ENCODE results near the gene SMAD6. TPM values are rescaled to one million over a fixed set of nuclear protein-coding genes. Genes with fewer than 3 reads are reported as not detected.

The SMAD6 gene
- total RNA-seq, 1 experiment from 2014 or later, result 58.6 TPM

DNA sequence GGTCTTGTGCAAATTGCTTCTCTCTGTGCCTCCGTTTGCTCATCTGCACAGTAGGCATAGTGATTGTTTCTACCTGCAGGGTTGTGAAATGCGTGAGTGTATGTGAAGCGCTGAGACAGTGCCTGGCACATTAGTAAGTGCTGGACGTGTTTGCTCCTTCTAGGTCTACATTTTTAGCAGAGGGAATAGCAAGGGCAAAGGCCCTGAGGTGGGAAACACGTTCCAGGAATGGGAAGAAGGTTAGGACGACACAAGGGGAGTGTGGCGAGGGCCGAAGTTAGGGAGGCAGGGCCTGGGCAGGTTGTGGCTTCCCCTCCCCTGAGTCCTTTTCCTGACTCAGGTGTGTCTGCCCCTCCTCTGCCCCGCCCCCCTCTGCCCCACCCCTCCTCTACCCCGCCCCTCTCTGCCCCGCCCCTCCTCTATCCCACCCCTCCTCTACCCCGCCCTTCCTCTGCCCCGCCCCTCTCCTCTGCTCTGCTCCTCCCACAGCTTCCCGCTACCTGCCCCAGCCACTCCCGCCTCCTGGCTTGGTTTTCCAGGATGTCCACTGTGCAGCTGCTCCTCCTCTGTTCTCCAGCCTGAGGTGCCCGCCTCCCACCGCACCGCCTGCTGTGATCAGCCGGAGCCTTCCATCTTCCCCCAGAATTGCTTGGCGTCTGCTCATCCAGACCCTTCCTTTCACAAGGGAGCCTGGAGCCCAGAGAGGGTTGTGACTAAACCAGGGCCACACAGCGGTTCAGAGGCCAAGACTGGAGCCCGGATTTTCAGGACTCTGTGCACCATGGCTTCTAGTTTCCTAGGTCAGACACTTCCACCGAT lies 31.1 kb upstream of the SMAD6 start:
- H3K9me3 Mint-ChIP-seq (ENCODE audit: low read depth, unreplicated experiment), result no peaks in the 10 kb centered on the region
- BruUV-seq (replicated peaks), result no TSS peak
- TF ChIP-seq, protein P1, sequence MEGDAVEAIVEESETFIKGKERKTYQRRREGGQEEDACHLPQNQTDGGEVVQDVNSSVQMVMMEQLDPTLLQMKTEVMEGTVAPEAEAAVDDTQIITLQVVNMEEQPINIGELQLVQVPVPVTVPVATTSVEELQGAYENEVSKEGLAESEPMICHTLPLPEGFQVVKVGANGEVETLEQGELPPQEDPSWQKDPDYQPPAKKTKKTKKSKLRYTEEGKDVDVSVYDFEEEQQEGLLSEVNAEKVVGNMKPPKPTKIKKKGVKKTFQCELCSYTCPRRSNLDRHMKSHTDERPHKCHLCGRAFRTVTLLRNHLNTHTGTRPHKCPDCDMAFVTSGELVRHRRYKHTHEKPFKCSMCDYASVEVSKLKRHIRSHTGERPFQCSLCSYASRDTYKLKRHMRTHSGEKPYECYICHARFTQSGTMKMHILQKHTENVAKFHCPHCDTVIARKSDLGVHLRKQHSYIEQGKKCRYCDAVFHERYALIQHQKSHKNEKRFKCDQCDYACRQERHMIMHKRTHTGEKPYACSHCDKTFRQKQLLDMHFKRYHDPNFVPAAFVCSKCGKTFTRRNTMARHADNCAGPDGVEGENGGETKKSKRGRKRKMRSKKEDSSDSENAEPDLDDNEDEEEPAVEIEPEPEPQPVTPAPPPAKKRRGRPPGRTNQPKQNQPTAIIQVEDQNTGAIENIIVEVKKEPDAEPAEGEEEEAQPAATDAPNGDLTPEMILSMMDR (IDR thresholded peaks at IDR 0.05; ENCODE audit: unreplicated experiment), result no peak
- no peaks in the 10 kb centered on the region for H3K4me1 Mint-ChIP-seq (ENCODE audit: low read depth, unreplicated experiment)
- H3K27me3 Mint-ChIP-seq (ENCODE audit: unreplicated experiment), result no peaks in the 10 kb centered on the region
- H3K27ac Mint-ChIP-seq (ENCODE audit: unreplicated experiment), result no peak overlapping the region
- peak; percentile 63 for DNase-seq
- H3K4me3 Mint-ChIP-seq (ENCODE audit: low read depth, unreplicated experiment), result no peak overlapping the region
- CTCF ChIA-PET, result no interaction called here
- intact Hi-C loops (cut with micrococcal nuclease; ENCODE audit: unreplicated experiment), result no loop called here
- no peaks in the 10 kb centered on the region for H3K36me3 Mint-ChIP-seq (ENCODE audit: insufficient read depth, unreplicated experiment)

DNA sequence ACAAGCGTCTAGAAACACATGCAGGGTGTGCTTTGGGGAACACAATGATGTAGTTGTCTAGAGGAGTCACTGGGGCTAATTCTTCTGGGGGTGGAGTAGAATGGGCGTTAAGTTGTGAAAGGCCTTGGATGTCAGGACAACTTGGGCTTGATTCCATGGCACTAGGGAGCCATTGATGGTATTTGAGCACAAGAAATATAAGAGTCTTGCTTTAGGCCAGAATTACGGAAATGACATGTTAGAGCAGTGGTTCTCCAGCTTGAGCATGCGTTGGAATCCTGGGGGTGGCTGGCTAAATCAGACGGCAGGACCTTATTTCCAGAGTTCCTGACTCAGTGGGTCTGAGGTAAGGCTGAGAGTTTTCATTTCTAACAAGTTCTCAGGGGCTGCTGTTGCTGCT lies 29.2 kb upstream of the SMAD6 start:
- Mint-ChIP-seq H3K4me1 (ENCODE audit: low read depth, unreplicated experiment) (no peaks in the 10 kb centered on the region), H3K27ac (ENCODE audit: unreplicated experiment) (no peak overlapping the region), H3K4me3 (ENCODE audit: low read depth, unreplicated experiment) (no peak overlapping the region), H3K9me3 (ENCODE audit: low read depth, unreplicated experiment) (no peaks in the 10 kb centered on the region), H3K27me3 (ENCODE audit: unreplicated experiment) (no peaks in the 10 kb centered on the region), H3K36me3 (ENCODE audit: insufficient read depth, unreplicated experiment) (no peaks in the 10 kb centered on the region)
- TF ChIP-seq, protein P1 (IDR thresholded peaks at IDR 0.05; ENCODE audit: unreplicated experiment), result no peak
- CTCF ChIA-PET, result no interaction called here
- no peak for DNase-seq
- no TSS peak for BruUV-seq (replicated peaks)
- intact Hi-C loops (cut with micrococcal nuclease; ENCODE audit: unreplicated experiment), result no loop called here

DNA sequence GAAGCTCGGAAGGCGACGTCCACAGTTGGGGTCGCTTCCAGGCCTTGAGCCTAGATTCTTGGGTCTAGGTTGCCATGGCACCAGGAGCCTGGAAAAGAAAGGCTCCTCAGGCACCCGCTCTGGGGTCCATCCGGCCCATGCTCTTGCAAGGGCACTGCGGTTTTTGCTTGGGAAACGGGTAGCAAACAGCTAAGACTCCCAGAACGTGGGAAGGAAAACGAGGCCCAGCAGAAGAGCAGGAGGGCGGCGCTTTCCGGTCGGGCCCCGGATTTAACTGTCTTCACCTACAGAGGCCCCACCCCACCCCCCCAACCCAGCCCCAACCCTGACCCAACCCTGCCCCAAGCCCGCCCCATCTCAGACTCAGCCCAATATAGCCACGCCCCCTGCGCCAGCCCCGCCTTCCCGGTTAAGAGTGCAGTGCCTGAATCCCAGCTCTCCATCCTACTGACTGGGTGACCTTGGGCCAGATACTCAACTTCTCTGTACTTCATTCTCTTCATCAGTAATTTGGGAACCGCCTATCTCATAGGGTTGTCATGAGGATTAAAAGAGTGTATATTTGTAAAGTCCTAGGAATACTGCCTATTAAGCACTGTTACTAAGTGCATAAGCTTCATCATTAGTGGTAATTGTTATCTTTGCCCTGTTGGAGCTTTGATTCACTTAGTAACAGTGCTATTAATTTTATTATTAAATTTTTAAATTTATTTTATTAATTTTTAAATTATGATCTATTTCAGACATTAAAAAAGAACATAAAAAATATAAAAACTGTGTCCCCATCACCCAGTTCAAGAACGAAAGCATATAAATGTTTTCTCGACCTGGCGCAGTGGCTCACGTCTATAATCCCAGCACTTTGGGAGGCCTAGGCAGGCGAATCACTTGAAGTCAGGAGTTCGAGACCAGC lies 28.4 kb upstream of the SMAD6 start:
- CTCF ChIA-PET, result interaction anchor here (0.6 kb wide), 1 partner anchor 19 kb away, joined by 3 read pairs; no protein-coding TSS in a partner anchor
- H3K27ac Mint-ChIP-seq (ENCODE audit: unreplicated experiment), result no peak overlapping the region
- TF ChIP-seq, protein P1 (IDR thresholded peaks at IDR 0.05; ENCODE audit: unreplicated experiment), result no peak
- no peaks in the 10 kb centered on the region for H3K9me3 Mint-ChIP-seq (ENCODE audit: low read depth, unreplicated experiment)
- no TSS peak for BruUV-seq (replicated peaks)
- no peak overlapping the region for H3K4me3 Mint-ChIP-seq (ENCODE audit: low read depth, unreplicated experiment)
- no peaks in the 10 kb centered on the region for H3K36me3 Mint-ChIP-seq (ENCODE audit: insufficient read depth, unreplicated experiment)
- H3K27me3 Mint-ChIP-seq (ENCODE audit: unreplicated experiment), result no peaks in the 10 kb centered on the region
- DNase-seq, result peak; percentile 19
- intact Hi-C loops (cut with micrococcal nuclease; ENCODE audit: unreplicated experiment), result no loop called here
- H3K4me1 Mint-ChIP-seq (ENCODE audit: low read depth, unreplicated experiment), result no peaks in the 10 kb centered on the region

DNA sequence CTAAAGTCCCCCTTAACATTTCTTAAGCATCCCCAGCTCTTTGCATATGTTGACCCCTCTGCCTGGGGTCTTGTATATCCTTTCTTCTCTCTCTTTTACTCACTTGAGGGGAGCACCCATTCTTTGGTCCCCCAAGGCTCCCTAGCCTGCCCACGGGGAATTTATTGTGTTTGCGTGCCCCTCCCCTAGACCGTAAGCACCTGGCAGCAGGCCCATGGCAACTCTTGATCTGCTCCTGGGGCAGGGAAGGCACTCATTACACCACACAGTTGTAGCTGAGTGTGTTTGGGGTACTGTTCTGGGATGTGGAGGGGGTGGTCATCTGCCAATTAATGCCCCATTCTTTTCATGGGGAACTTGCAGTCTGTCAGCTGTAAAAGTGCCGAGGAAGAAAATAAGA lies 27.3 kb upstream of the SMAD6 start:
- no TSS peak for BruUV-seq (replicated peaks)
- H3K4me1 Mint-ChIP-seq (ENCODE audit: low read depth, unreplicated experiment), result no peaks in the 10 kb centered on the region

More for the DNA sequence above, 27.3 kb upstream of the SMAD6 start:
- TF ChIP-seq, protein P1 (IDR thresholded peaks at IDR 0.05; ENCODE audit: unreplicated experiment), result no peak
- Mint-ChIP-seq H3K27ac (ENCODE audit: unreplicated experiment) (no peak overlapping the region), H3K4me3 (ENCODE audit: low read depth, unreplicated experiment) (no peak overlapping the region), H3K27me3 (ENCODE audit: unreplicated experiment) (no peaks in the 10 kb centered on the region), H3K36me3 (ENCODE audit: insufficient read depth, unreplicated experiment) (no peaks in the 10 kb centered on the region), H3K9me3 (ENCODE audit: low read depth, unreplicated experiment) (no peaks in the 10 kb centered on the region)
- DNase-seq, result no peak
- intact Hi-C loops (cut with micrococcal nuclease; ENCODE audit: unreplicated experiment), result no loop called here
- CTCF ChIA-PET, result no interaction called here
